GM21515 (cell line): ENCODE results near the gene LDLR.
"Not testable (repeated sequence)": the region's sequence is repeated elsewhere in the genome, so short reads cannot be mapped to it uniquely, and the experiment has no call there.

Experiments
- ATAC-seq: cut with Tn5 transposase; IDR thresholded peaks from one replicate; pipeline ENCODE4 v1.9.1; 2021; ENCODE audit not compliant: unreplicated experiment

The LDLR gene

DNA sequence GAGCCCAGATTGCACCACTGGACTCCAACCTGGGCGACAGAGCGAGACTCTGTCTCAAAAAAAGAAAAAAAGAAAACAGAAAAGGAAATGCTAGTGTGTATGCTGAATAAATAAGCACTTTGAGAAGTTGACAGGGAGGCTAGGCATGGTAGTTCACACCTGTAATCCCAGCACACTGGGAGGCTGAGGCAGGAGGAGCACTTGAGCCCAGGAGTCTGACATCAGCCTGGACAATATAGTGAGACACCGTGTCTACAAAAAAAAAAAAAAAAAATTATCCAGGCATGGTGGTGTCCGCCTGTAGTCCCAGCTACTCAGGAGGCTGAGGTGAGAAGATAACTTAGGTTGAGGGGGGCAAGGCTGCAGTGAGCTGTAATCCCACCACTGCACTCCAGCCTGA, 19.1 kb upstream of the LDLR start:
- no peak for ATAC-seq

DNA sequence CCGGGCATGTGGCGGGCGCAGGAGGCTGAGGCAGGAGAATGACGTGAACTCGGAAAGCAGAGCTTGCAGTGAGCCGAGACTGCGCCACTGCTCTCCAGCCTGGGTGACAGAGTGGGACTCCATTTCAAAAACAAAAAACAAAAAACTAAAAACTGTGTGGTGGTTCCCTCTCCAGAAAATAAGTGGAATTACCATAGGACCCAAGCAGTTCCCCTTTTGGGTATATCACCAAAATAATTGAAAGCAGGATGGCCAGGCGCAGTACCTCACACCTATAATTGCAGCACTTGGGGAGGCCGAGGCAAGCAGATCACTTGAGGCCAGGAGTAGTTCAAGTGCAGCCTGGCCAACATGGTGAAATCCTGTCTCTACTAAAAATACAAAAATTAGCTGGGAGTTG, 15.7 kb upstream of the LDLR start:
- ATAC-seq: no peak

GRCh38 chr19:11076792-11077191, 12.5 kb upstream of the LDLR start:
- not testable (repeated sequence) for ATAC-seq

DNA sequence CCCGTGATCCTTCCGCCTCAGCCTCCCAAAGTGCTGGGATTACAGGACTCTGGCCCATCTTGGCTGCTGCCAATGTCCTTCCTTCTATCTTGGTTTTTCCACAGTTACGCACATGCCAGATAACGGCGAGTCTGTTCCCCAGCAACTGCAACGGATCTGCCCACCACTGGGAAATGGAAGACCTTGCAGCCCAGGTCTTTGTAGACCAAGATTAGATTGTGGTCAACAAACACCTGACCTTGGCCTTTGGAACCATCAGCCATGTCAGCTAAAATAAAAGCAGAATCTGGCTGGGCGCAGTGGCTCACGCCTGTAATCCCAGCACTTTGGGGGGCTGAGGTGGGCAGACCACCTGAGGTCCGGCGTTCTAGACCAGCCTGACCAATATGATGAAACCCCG, 10.4 kb upstream of the LDLR start:
- no peak for ATAC-seq

GRCh38 chr19:11079999-11080398, 9.3 kb upstream of the LDLR start:
- ATAC-seq: no peak

GRCh38 chr19:11087870-11088505, 1.3 kb upstream of the LDLR start:
- ATAC-seq: no peak

DNA sequence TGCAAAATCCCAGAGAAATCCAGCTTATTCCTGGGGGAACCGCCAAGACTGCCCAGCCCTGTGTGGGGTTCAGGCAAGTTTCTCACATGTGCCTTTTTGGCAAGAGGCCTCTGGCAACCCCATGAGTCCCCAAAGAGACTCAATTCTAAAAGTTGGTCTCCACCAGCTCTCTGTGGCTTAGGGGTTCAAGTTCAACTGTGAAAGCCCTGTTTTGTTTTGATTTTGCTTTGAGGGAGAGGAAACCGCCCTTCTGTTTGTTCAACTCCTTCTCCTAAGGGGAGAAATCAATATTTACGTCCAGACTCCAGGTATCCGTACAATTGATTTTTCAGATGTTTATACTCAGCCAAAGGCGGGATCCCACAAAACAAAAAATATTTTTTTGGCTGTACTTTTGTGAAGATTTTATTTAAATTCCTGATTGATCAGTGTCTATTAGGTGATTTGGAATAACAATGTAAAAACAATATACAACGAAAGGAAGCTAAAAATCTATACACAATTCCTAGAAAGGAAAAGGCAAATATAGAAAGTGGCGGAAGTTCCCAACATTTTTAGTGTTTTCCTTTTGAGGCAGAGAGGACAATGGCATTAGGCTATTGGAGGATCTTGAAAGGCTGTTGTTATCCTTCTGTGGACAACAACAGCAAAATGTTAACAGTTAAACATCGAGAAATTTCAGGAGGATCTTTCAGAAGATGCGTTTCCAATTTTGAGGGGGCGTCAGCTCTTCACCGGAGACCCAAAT, 583 bp upstream of the LDLR start:
- ATAC-seq: no peak

- ATAC-seq: not testable (repeated sequence)
Observed at GRCh38 chr19:11090014-11090263, 676 bp downstream of the LDLR start.

DNA sequence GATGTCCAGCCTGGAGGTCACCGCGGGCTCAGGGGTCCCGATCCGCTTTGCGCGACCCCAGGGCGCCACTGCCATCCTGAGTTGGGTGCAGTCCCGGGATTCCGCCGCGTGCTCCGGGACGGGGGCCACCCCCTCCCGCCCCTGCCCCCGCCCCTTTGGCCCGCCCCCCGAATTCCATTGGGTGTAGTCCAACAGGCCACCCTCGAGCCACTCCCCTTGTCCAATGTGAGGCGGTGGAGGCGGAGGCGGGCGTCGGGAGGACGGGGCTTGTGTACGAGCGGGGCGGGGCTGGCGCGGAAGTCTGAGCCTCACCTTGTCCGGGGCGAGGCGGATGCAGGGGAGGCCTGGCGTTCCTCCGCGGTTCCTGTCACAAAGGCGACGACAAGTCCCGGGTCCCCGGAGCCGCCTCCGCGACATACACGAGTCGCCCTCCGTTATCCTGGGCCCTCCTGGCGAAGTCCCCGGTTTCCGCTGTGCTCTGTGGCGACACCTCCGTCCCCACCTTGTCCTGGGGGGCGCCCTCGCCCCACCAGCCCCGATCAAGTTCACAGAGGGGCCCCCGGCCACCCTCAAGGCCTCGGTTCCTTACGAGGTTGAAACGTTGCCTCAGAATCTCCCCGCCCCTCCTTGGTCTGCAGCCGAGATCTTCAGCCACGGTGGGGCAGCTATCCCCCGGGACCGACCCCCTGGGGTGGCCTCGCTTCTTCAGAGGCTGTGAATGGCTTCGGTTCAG, 1.2 kb downstream of the LDLR start:
- peak; percentile 60 for ATAC-seq

DNA sequence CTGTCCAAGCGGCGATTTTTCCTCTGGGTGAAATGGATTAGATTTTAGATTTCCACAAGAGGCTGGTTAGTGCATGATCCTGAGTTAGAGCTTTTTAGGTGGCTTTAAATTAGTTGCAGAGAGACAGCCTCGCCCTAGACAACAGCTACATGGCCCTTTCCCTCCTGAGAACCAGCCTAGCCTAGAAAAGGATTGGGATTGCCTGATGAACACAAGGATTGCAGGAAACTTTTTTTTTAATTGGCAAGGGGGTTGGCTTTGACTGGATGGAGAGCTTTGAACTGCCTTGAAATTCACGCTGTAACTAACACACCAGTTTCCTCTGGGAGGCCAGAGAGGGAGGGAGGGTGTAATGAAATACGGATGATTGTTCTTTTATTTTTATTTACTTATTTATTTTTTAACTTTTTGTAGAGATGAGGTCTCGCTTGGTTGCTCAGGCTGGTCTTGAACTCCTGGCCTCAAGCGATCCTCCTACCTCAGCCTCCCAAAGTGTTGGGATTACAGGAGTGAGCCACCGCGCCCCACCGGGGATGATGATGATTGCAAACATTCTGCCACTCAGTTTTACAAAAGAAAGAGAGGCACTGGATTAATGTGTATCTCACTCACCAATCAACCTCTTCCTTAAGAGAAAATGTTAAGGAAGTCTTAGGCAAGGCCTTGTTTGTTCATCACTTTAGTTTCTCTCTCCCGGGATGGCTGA, 1.9 kb downstream of the LDLR start:
- no peak for ATAC-seq

- ATAC-seq: no peak
Observed at GRCh38 chr19:11091703-11092153, 2.5 kb downstream of the LDLR start.

DNA sequence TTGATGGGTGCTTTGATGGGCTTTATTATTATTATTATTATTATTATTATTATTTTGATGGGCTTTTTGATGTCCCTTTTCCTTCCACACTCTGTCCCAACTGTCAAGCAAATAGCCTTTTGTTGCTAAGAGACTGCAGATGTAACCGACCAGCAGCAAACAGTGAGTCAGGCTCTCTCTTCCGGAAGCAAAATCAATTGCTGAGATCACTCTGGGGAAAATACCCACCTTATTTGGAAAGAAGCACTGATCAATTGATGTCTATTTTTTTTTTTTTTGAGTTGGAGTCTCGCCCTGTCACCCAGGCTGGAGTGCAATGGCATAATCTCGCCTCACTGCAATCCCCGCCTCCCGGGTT, 2.9 kb downstream of the LDLR start:
- no peak for ATAC-seq

- ATAC-seq: no peak
Observed at GRCh38 chr19:11093689-11094238, 4.5 kb downstream of the LDLR start.

GRCh38 chr19:11094520-11094894, 5.2 kb downstream of the LDLR start:
- ATAC-seq: no peak

GRCh38 chr19:11096210-11096841, 7.1 kb downstream of the LDLR start:
- ATAC-seq: peak; percentile 37

GRCh38 chr19:11097367-11097766, 8.1 kb downstream of the LDLR start:
- ATAC-seq: not testable (repeated sequence)

DNA sequence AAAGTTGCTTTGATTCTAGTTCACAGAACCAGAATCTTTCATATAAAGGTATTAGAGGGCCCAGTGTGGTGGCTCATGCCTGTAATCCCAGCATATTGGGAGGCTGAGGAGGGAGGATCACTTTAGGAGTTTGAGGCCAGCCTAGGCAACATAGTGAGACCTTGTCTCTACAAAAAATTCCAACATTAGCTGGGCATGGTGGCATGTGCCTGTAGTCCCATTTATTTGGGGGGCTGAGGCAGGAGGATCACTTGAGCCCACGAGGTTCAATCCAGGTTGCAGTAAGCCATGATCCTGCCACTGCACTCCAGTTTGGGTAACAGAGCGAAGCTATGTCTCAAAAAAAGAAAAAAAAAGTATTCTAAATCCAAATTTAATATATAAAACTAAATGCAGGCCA, 9.1 kb downstream of the LDLR start:
- no peak for ATAC-seq

DNA sequence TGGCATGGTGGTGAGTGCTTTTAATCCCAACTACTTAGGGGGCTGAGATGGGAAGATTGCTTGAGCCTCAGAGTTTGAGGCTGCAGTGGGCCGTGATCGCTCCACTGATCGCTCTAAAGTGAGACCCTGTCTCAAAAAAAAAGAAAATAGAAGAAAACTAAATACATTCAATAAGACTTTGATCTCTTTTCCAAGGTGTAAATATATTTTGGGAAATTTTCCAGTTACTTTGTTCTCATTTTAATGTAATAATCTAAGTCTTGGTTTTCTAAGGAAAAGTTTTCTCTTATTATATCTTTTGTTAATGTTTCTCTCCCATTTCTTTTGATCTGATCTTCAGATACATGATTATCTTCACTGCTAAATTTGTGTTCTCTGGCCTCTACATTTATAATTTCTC, 9.6 kb downstream of the LDLR start:
- no peak for ATAC-seq

DNA sequence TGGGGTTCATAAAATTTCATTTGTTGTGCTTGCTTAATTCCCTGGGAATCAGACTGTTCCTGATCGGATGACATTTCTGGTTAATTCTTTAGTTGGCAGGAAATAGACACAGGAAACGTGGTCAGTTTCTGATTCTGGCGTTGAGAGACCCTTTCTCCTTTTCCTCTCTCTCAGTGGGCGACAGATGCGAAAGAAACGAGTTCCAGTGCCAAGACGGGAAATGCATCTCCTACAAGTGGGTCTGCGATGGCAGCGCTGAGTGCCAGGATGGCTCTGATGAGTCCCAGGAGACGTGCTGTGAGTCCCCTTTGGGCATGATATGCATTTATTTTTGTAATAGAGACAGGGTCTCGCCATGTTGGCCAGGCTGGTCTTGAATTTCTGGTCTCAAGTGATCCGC, 10.8 kb downstream of the LDLR start:
- ATAC-seq: no peak

DNA sequence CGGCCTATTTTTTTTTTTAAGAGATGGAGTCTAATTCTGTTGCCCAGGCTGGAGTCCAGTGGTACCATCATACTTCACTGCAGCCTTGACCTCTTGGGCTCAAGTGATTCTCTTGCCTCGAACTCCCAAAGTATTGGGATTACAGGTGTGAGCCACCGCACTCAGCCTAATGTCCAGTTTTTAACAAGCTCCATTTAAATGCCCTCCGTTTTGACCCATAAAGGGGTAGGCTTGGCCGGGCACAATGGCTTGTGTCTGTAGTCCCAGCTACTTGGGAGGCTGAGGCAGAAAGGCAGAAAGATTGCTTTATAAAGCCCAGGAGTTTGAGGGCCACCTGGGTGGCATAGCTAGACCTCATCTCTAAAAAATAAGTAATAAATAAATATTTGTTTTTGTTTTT, 11.8 kb downstream of the LDLR start:
- no peak for ATAC-seq

DNA sequence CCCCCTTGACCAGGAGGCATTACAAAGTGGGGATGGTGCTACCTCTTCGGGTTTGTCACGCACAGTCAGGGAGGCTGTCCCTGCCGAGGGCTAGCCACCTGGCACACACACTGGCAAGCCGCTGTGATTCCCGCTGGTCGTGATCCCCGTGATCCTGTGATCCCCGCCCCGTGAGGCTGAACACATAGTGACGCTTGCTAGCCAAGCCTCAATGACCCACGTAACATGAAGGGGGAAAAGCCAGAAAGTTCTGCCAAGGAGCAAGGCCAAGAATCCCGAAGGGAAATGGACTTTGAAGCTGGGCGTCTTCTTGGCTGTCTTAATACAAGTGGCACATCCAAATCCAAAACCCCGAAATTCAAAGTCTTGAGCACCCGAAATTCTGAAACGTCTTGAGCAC, 13.7 kb downstream of the LDLR start:
- ATAC-seq: no peak
